MM.1S (cell line): ENCODE results near the gene THUMPD3.
A peak's percentile ranks its signal among the peaks of the same experiment; 100 is the strongest.

Experiments
- DNase-seq: peaks from one replicate; pipeline ENCODE4 v3.0.0-alpha.2; 2015
- H2AFZ ChIP-seq: fragments of 300-600 bp; sonication (generic); 2 replicates; pipeline ENCODE4 v1.6.0; 2016; ENCODE audit warnings: antibody characterized with exemption, low read length
- H3F3A ChIP-seq: fragments of 300-600 bp; sonication (generic); 2 replicates; pipeline ENCODE4 v1.6.1; 2016; ENCODE audit warnings: mild to moderate bottlenecking, antibody characterized with exemption, low read length, moderate library complexity, mixed read lengths; ENCODE audit not compliant: insufficient read depth
- H3K27ac ChIP-seq: fragments of 300-600 bp; sonication (generic); 2 replicates; pipeline ENCODE4 v1.5.1; 2016; ENCODE audit warnings: mild to moderate bottlenecking, low read length
- H3K27me3 ChIP-seq: fragments of 300-600 bp; sonication (generic); replicated peaks from 2 replicates; pipeline ENCODE4 v1.6.0; 2016; ENCODE audit warnings: low read length; ENCODE audit not compliant: insufficient read depth
- H3K36me3 ChIP-seq: fragments of 300-600 bp; sonication (generic); replicated peaks from 2 replicates; pipeline ENCODE4 v1.6.1; 2016; ENCODE audit warnings: mild to moderate bottlenecking, low read length, mixed read lengths; ENCODE audit not compliant: insufficient read depth
- H3K4me1 ChIP-seq: fragments of 300-600 bp; sonication (generic); 2 replicates; pipeline ENCODE4 v1.6.1; 2016; ENCODE audit warnings: low read length, mixed read lengths
- H3K4me2 ChIP-seq: fragments of 300-600 bp; sonication (generic); 2 replicates; pipeline ENCODE4 v1.6.0; 2016; ENCODE audit warnings: low read depth, low read length
- H3K4me3 ChIP-seq: fragments of 300-600 bp; sonication (generic); 2 replicates; pipeline ENCODE4 v1.5.1; 2016; ENCODE audit warnings: low read length, mixed read lengths
- H3K79me2 ChIP-seq: fragments of 300-600 bp; sonication (generic); 2 replicates; pipeline ENCODE4 v1.6.1; 2016; ENCODE audit warnings: mixed run types, low read length, mixed read lengths
- H3K9ac ChIP-seq: fragments of 300-600 bp; sonication (generic); 2 replicates; pipeline ENCODE4 v1.6.1; 2016; ENCODE audit warnings: low read length, mixed read lengths
- H3K9me2 ChIP-seq: fragments of 300-600 bp; sonication (generic); replicated peaks from 2 replicates; pipeline ENCODE4 v1.6.1; 2016; ENCODE audit warnings: mild to moderate bottlenecking, low read length, mixed read lengths; ENCODE audit not compliant: insufficient read depth
- H3K9me3 ChIP-seq: fragments of 300-600 bp; sonication (generic); replicated peaks from 2 replicates; pipeline ENCODE4 v1.6.1; 2016; ENCODE audit warnings: mild to moderate bottlenecking, low read length, mixed read lengths; ENCODE audit not compliant: insufficient read depth
- H4K20me1 ChIP-seq: fragments of 300-600 bp; sonication (generic); 2 replicates; pipeline ENCODE4 v1.6.1; 2016; ENCODE audit warnings: mild to moderate bottlenecking, low read length, moderate library complexity, mixed read lengths; ENCODE audit not compliant: insufficient read depth
- CTCF ChIP-seq: fragments of 300-600 bp; sonication (generic); IDR thresholded peaks from 2 replicates; pipeline ENCODE4 v1.5.1; 2016; ENCODE audit warnings: antibody characterized with exemption, low read length, mixed read lengths
- EZH2 ChIP-seq: fragments of 300-600 bp; sonication (generic); optimal IDR thresholded peaks from 2 replicates; pipeline ENCODE3; 2017; ENCODE audit warnings: low read depth, mild to moderate bottlenecking, antibody characterized with exemption, low read length, mixed read lengths
- EZH2phosphoT487 ChIP-seq: fragments of 300-600 bp; sonication (generic); IDR thresholded peaks from 2 replicates; pipeline ENCODE4 v1.6.1; 2018; ENCODE audit warnings: antibody characterized with exemption, low read length

Gene THUMPD3

DNA sequence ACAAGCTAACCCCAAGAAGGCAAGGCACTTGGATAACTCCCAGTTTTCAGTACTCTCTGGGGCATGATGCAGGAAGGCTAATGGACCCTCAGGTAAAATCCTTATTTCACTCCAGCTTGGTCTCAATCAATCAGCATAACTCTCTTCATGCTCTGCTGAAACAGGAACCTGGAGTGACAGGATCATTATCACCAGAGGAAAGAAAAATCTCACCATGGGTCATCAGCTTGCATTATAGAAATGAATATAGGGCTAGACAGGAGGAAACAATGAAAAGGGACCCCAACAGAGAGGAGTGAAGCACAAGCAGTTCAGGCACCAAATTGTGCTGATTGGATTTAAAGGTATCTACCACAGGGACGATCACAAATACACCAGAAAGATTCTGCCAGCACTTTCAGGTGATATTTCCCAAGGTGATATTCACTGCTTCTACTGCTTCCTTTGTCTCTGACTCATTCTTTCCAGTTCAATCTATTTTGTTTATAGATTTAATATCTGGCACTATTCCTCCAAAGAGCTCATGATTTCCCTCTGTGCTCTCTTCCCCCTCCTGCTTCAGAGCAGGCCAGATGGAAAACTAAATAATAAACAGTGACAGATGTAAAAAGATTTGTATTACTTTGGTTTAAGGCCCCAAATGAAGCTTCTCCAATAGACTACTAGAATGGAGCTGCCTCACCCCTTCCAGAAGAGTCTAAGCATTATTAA lies 22.9 kb upstream of the THUMPD3 start:
- no peaks in the 10 kb centered on the region for H3K27me3 ChIP-seq
- DNase-seq = no peak
- no peak overlapping the region for H3K4me2 ChIP-seq
- H3K9ac ChIP-seq = no peak overlapping the region
- H3K4me3 ChIP-seq = no peak overlapping the region
- no peaks in the 10 kb centered on the region for H3K79me2 ChIP-seq
- no peaks in the 10 kb centered on the region for H3F3A ChIP-seq
- H4K20me1 ChIP-seq = no peaks in the 10 kb centered on the region
- H3K9me3 ChIP-seq = no peaks in the 10 kb centered on the region
- peaks cover 10% of the 10 kb centered on the region; the same call in 1 of the 2 replicates for H3K4me1 ChIP-seq
- TF ChIP-seq CTCF = no peak
- TF ChIP-seq EZH2phosphoT487 = no peak
- no peak for TF ChIP-seq EZH2
- no peak overlapping the region for H3K27ac ChIP-seq
- no peaks in the 10 kb centered on the region for H3K36me3 ChIP-seq
- no peaks in the 10 kb centered on the region for H3K9me2 ChIP-seq
- H2AFZ ChIP-seq = no peak overlapping the region

GRCh38 chr3:9340472-9340902 lies 22.4 kb upstream of the THUMPD3 start:
- no peaks in the 10 kb centered on the region for H3K9me2 ChIP-seq
- H3K79me2 ChIP-seq = no peaks in the 10 kb centered on the region
- no peaks in the 10 kb centered on the region for H3F3A ChIP-seq
- H3K4me3 ChIP-seq = no peak overlapping the region
- no peaks in the 10 kb centered on the region for H3K36me3 ChIP-seq
- no peak overlapping the region for H3K27ac ChIP-seq
- no peaks in the 10 kb centered on the region for H3K27me3 ChIP-seq
- no peaks in the 10 kb centered on the region for H4K20me1 ChIP-seq
- no peak for DNase-seq
- peaks cover 10% of the 10 kb centered on the region; the same call in 1 of the 2 replicates for H3K4me1 ChIP-seq
- H2AFZ ChIP-seq = no peak overlapping the region
- TF ChIP-seq CTCF (no peak), EZH2phosphoT487 (no peak), EZH2 (no peak)
- H3K9me3 ChIP-seq = no peaks in the 10 kb centered on the region
- H3K9ac ChIP-seq = no peak overlapping the region
- no peak overlapping the region for H3K4me2 ChIP-seq

- TF ChIP-seq EZH2 (no peak), CTCF (no peak), EZH2phosphoT487 (no peak)
- Histone ChIP-seq H3K9me3 (no peaks in the 10 kb centered on the region), H3K9me2 (no peaks in the 10 kb centered on the region), H3K79me2 (no peaks in the 10 kb centered on the region), H3K36me3 (no peaks in the 10 kb centered on the region), H2AFZ (peak overlapping the region; percentile 56), H3K4me1 (peaks cover 10% of the 10 kb centered on the region; the same call in 1 of the 2 replicates), H3K4me2 (peak overlapping the region; percentile 62), H3K4me3 (0 out of 2 replicates have a peak overlapping the region, but pooled peaks have one; percentile 10), H3F3A (no peaks in the 10 kb centered on the region), H3K27me3 (no peaks in the 10 kb centered on the region), H3K9ac (peak overlapping the region; percentile 12; the same call in 1 of the 2 replicates), H4K20me1 (no peaks in the 10 kb centered on the region), H3K27ac (no peak overlapping the region)
- DNase-seq = peak; percentile 51
Observed at GRCh38 chr3:9342696-9343095, 20.2 kb upstream of the THUMPD3 start.
